Measurements from ENCODE around the gene PLCZ1. TPM values are rescaled to one million over a fixed set of nuclear protein-coding genes. Genes with fewer than 3 reads are reported as not detected.

The PLCZ1 gene
- total RNA-seq, 2 experiments from 2014 or later: not detected

DNA sequence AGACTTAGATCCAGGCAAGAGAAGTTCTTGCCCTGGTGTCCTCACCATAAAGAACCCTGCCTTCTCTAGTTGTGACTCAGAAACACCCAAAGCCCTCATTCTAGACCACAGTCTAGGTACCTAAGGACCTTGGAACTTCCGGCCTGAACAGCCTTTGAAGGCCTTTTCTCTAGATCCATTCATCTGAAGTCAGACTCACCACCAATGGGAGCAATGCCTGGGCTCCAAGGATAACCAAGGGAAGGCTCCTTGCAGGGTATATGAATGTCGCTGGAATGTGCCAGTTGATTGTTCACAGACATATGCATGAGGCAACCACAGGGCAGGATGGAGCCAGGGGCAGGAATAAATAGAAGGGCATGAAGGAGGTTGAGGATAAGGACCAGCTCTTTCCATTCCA lies 86.3 kb downstream of the PLCZ1 start:
- CTCF ChIA-PET: no interaction called here
- H3K36me3 Mint-ChIP-seq (ENCODE audit: low read depth): no peaks in the 10 kb centered on the region

DNA sequence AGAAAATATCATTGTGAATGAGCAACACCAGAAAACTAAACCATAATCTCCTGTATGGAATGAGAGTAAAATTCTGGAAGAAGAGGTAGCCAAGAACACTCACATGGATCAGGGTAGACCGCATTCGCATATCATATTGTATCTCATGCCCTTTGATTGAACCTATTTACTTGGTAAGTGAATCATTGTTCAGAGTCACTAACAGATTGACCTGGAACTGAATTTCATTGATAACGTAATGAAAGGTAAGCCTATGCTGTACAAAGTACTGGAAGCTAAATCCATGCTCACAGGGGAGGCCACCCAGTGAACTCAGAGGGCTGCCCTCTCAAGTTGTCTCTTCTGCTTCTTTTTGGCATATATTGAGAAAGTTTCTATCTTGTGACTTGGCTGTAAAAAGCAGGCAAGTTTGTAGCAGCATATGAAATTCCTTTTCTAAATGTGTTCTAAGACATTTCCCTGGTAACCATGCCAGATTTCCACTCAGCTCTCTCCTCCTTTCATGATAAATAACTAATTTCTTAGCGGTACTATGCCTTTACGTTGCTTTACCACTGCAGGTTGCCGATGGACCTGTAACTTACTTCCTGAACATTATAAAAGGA lies 91.4 kb downstream of the PLCZ1 start:
- Histone ChIP-seq H3K36me3 (ENCODE audit: insufficient read depth, low read length) (no peaks in the 10 kb centered on the region), H3K27ac (ENCODE audit: low read depth in 1 of 2, low read length in 2 of 2) (no peak overlapping the region), H3K9me3 (ENCODE audit: control insufficient read depth in 1 of 2, insufficient read depth in 1 of 2, low read length in 2 of 2) (no peaks in the 10 kb centered on the region), H3K27me3 (ENCODE audit: control insufficient read depth in 1 of 2, insufficient read depth in 2 of 2, low read length in 2 of 2) (no peaks in the 10 kb centered on the region), H3K4me1 (ENCODE audit: insufficient read depth, low read length) (no peaks in the 10 kb centered on the region), H3K4me3 (ENCODE audit: low read length) (no peak overlapping the region)
- CTCF ChIA-PET: no interaction called here
- ATAC-seq (ENCODE audit: poor library complexity): no peak
- intact Hi-C loops (cut with DNase I, micrococcal nuclease): no loop called here
- no peak overlapping the region for H3K4me3 Mint-ChIP-seq
- DNase-seq: no peak
- TF ChIP-seq, protein P1, sequence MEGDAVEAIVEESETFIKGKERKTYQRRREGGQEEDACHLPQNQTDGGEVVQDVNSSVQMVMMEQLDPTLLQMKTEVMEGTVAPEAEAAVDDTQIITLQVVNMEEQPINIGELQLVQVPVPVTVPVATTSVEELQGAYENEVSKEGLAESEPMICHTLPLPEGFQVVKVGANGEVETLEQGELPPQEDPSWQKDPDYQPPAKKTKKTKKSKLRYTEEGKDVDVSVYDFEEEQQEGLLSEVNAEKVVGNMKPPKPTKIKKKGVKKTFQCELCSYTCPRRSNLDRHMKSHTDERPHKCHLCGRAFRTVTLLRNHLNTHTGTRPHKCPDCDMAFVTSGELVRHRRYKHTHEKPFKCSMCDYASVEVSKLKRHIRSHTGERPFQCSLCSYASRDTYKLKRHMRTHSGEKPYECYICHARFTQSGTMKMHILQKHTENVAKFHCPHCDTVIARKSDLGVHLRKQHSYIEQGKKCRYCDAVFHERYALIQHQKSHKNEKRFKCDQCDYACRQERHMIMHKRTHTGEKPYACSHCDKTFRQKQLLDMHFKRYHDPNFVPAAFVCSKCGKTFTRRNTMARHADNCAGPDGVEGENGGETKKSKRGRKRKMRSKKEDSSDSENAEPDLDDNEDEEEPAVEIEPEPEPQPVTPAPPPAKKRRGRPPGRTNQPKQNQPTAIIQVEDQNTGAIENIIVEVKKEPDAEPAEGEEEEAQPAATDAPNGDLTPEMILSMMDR (IDR thresholded peaks at IDR 0.05): no peak
- no peaks in the 10 kb centered on the region for H3K27me3 Mint-ChIP-seq
- no peak overlapping the region for H3K27ac Mint-ChIP-seq
- H3K9me3 Mint-ChIP-seq: peaks cover 4% of the 10 kb centered on the region
- H3K4me1 Mint-ChIP-seq (ENCODE audit: low read depth): no peaks in the 10 kb centered on the region
- H3K36me3 Mint-ChIP-seq (ENCODE audit: low read depth): no peaks in the 10 kb centered on the region
- POLR2A ChIA-PET: no interaction called here

More for the DNA sequence above, 86.3 kb downstream of the PLCZ1 start:
- POLR2A ChIA-PET: no interaction called here
- peaks cover 5 to 7% of the 10 kb centered on the region in 2 experiments for H3K9me3 ChIP-seq (ENCODE audit: control insufficient read depth in 1 of 2, insufficient read depth in 1 of 2, low read length in 2 of 2)
- no peak for ATAC-seq (ENCODE audit: poor library complexity)
- Mint-ChIP-seq H3K4me1 (ENCODE audit: low read depth) (no peaks in the 10 kb centered on the region), H3K4me3 (no peak overlapping the region), H3K9me3 (no peaks in the 10 kb centered on the region), H3K27me3 (no peaks in the 10 kb centered on the region), H3K27ac (no peak overlapping the region)
- TF ChIP-seq, protein P1 (IDR thresholded peaks at IDR 0.05): no peak
- no peaks in the 10 kb centered on the region for H3K27me3 ChIP-seq (ENCODE audit: control insufficient read depth in 1 of 2, insufficient read depth in 2 of 2, low read length in 2 of 2)
- no peaks in the 10 kb centered on the region for H3K36me3 ChIP-seq (ENCODE audit: insufficient read depth, low read length)
- H3K4me3 ChIP-seq (ENCODE audit: low read length): no peak overlapping the region
- no peak for DNase-seq
- intact Hi-C loops (cut with DNase I, micrococcal nuclease): no loop called here
- no peaks in the 10 kb centered on the region for H3K4me1 ChIP-seq (ENCODE audit: insufficient read depth, low read length)
- H3K27ac ChIP-seq (ENCODE audit: low read depth in 1 of 2, low read length in 2 of 2): no peak overlapping the region

DNA sequence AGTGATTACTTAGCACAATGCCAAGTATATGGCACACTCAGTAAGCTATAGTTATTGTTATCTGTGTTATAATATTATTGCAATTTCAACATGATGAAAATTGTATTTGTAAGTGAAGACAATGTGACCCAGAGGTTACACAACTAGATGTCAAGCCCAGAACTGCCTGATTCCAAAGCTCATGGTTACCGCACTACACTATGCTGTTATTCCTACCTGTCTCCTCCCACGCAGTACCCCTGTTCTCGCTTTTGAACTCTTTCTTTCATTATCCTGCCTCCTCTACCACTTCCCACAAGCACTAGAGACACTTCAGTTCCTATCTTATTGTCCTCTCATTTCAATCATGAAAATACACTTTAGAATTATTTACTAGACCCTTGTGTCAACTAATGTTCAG lies 93.2 kb downstream of the PLCZ1 start:
- no peak for ATAC-seq (ENCODE audit: poor library complexity)
- no peak overlapping the region for H3K27ac Mint-ChIP-seq
- Histone ChIP-seq H3K27me3 (ENCODE audit: control insufficient read depth in 1 of 2, insufficient read depth in 2 of 2, low read length in 2 of 2) (no peaks in the 10 kb centered on the region), H3K4me3 (ENCODE audit: low read length) (no peak overlapping the region), H3K9me3 (ENCODE audit: control insufficient read depth in 1 of 2, insufficient read depth in 1 of 2, low read length in 2 of 2) (no peaks in the 10 kb centered on the region), H3K27ac (ENCODE audit: low read depth in 1 of 2, low read length in 2 of 2) (no peak overlapping the region), H3K4me1 (ENCODE audit: insufficient read depth, low read length) (no peaks in the 10 kb centered on the region), H3K36me3 (ENCODE audit: insufficient read depth, low read length) (no peaks in the 10 kb centered on the region)
- H3K36me3 Mint-ChIP-seq (ENCODE audit: low read depth): no peaks in the 10 kb centered on the region
- H3K4me1 Mint-ChIP-seq (ENCODE audit: low read depth): no peaks in the 10 kb centered on the region
- intact Hi-C loops (cut with DNase I, micrococcal nuclease): no loop called here
- CTCF ChIA-PET: no interaction called here
- DNase-seq: no peak
- H3K9me3 Mint-ChIP-seq: peaks cover 4% of the 10 kb centered on the region
- H3K4me3 Mint-ChIP-seq: no peak overlapping the region
- POLR2A ChIA-PET: no interaction called here
- H3K27me3 Mint-ChIP-seq: no peaks in the 10 kb centered on the region
- TF ChIP-seq, protein P1 (IDR thresholded peaks at IDR 0.05): no peak

All from CD4-positive, alpha-beta T cell (primary cell).